K562 (cell line): Measurements from ENCODE around the gene PRR36. TPM values are rescaled to one million over a fixed set of nuclear protein-coding genes. Genes with fewer than 3 reads are reported as not detected.

Experiments
- ATAC-seq: fragments of 200-7000 bp; cut with Tn5 transposase; 3 replicates; pipeline ENCODE4 v1.9.1; 2020; ENCODE audit warnings: moderate library complexity
- BruUV-seq: library from RNA; stranded (reverse); fragments of 400-500 nt; replicated peaks from 2 replicates; lab custom pipeline; 2021; lab: Mats Ljungman, UMichigan
- CTCF ChIA-PET: fragments of 300-600 bp; formaldehyde crosslinking; extraction: SDS; loops from one replicate; lab custom pipeline; 2021; ENCODE audit warnings: low intra/inter-chr PET ratio; lab: Yijun Ruan, JAX
- POLR2A ChIA-PET: fragments of 300-600, 350-650 bp; sonication (Branson Sonifier 250); formaldehyde crosslinking; extraction: SDS; loops from one replicate; lab custom pipeline; 2021; ENCODE audit warnings: antibody characterized with exemption, inconsistent platforms; lab: Yijun Ruan, JAX
- DNase-seq, 4 experiments: peaks; one replicate each; pipeline versions ENCODE4 v3.0.0 to v3.0.0-alpha.2; 2011 to 2018; ENCODE audit warnings: low spot score in 3 of 4, mixed read lengths in 3 of 4; ENCODE audit errors: extremely low read depth in 1 of 4
- FAIRE-seq: peaks from 2 replicates; lab custom pipeline; 2011; peaks lifted over from hg19 to GRCh38; lab: Jason Lieb, UNC
- H2AFZ ChIP-seq: 2 replicates; pipeline ENCODE4 v1.6.0; 2011; ENCODE audit warnings: low read depth, low read length, control low read depth, inconsistent platforms
- H3K27ac ChIP-seq: fragments of 200-600 bp; 3 replicates; pipeline ENCODE4 v1.8.0; 2011; ENCODE audit warnings: low read depth, mild to moderate bottlenecking, control low read depth, inconsistent platforms, low read length, moderate library complexity, mixed read lengths; ENCODE audit errors: extremely low read depth
- H3K27me3 ChIP-seq, 2 experiments: fragments of 300-600 bp in 1 of 2; 2 replicates in 1 of 2; 3 replicates in 1 of 2; pipeline versions ENCODE4 v1.6.0 to v1.8.0; 2011; ENCODE audit warnings: inconsistent platforms in 2 of 2, low read length in 2 of 2, mild to moderate bottlenecking in 1 of 2, mixed read lengths in 1 of 2, moderate library complexity in 1 of 2; ENCODE audit not compliant: control insufficient read depth in 2 of 2, insufficient read depth in 2 of 2
- H3K36me3 ChIP-seq: fragments of 300-600 bp; 3 replicates; pipeline ENCODE4 v1.8.0; 2011; ENCODE audit warnings: mild to moderate bottlenecking, low read length, inconsistent platforms; ENCODE audit not compliant: control insufficient read depth, insufficient read depth
- H3K4me1 ChIP-seq, 2 experiments: fragments of 200-600 bp in 1 of 2; replicated peaks in 1 of 2; 2 replicates in 1 of 2; 3 replicates in 1 of 2; pipeline versions ENCODE4 v1.5.1 to v1.8.0; 2011; ENCODE audit warnings: inconsistent platforms in 2 of 2, low read length in 2 of 2, mild to moderate bottlenecking in 1 of 2, mixed read lengths in 1 of 2, moderate library complexity in 1 of 2; ENCODE audit not compliant: control insufficient read depth in 2 of 2, insufficient read depth in 2 of 2
- H3K4me2 ChIP-seq: 2 replicates; pipeline ENCODE4 v1.6.1; 2011; ENCODE audit warnings: low read length, control low read depth, inconsistent platforms, mixed read lengths; ENCODE audit not compliant: insufficient read depth
- H3K4me3 ChIP-seq: fragments of 200-600 bp; sonication (generic), shearing (Covaris generic); 2 replicates; pipeline ENCODE4 v1.5.1; 2016; ENCODE audit warnings: control low read depth, inconsistent platforms
- H3K79me2 ChIP-seq: fragments of 200-600 bp; 3 replicates; pipeline ENCODE4 v1.8.0; 2011; ENCODE audit warnings: low read length, inconsistent platforms; ENCODE audit not compliant: control insufficient read depth, insufficient read depth
- H3K9ac ChIP-seq, 2 experiments: 2 replicates each; pipeline versions ENCODE4 v1.6.0 to v1.6.1; 2011; ENCODE audit warnings: low read depth in 2 of 2, low read length in 2 of 2, control low read depth in 1 of 2, inconsistent platforms in 1 of 2, mild to moderate bottlenecking in 1 of 2, mixed read lengths in 1 of 2; ENCODE audit not compliant: insufficient read depth in 1 of 2
- H3K9me1 ChIP-seq: one replicate; pipeline ENCODE4 v1.6.0; 2011; ENCODE audit warnings: inconsistent platforms, mild to moderate bottlenecking, low read length, moderate library complexity; ENCODE audit not compliant: control insufficient read depth, insufficient read depth
- H3K9me3 ChIP-seq: replicated peaks from 2 replicates; pipeline ENCODE4 v1.5.1; 2011; ENCODE audit warnings: low read depth, low read length, inconsistent platforms; ENCODE audit not compliant: control insufficient read depth, insufficient read depth
- H4K20me1 ChIP-seq: replicated peaks from 2 replicates; pipeline ENCODE4 v1.6.1; 2011; ENCODE audit warnings: low read length, inconsistent platforms, mixed read lengths; ENCODE audit not compliant: control insufficient read depth, insufficient read depth
- BDP1 ChIP-seq: IDR thresholded peaks from 3 replicates; pipeline ENCODE4 v1.6.1; 2011; ENCODE audit not compliant: insufficient read length, insufficient read depth
- E4F1 ChIP-seq: fragments of 250-450 bp; sonication (Bioruptor Pico); IDR thresholded peaks from 2 replicates; pipeline ENCODE4 v1.5.0; 2021; ENCODE audit warnings: mild to moderate bottlenecking, borderline replicate concordance
- HMG20A ChIP-seq: fragments of 450-650 bp; formaldehyde crosslinking; conservative IDR thresholded peaks from 2 replicates; pipeline ENCODE4 v1.4.0; 2020; ENCODE audit warnings: mild to moderate bottlenecking, mixed read lengths
- HMGN3 ChIP-seq: IDR thresholded peaks from 2 replicates; pipeline ENCODE4 v1.6.1; 2011; ENCODE audit warnings: borderline replicate concordance, low read depth, mild to moderate bottlenecking, mixed read lengths, low read length; ENCODE audit not compliant: insufficient read length; ENCODE audit errors: extremely low read depth
- MEF2A ChIP-seq: IDR thresholded peaks from 2 replicates; pipeline ENCODE4 v1.6.1; 2011; ENCODE audit warnings: low read depth, mild to moderate bottlenecking, low read length, moderate library complexity; ENCODE audit not compliant: control insufficient read depth
- PRDM10 ChIP-seq: fragments of 450-650 bp; IDR thresholded peaks from 2 replicates; pipeline ENCODE4 v1.6.1; 2018; ENCODE audit not compliant: partially characterized antibody
- RCOR1 ChIP-seq, 2 experiments: IDR thresholded peaks; 2 replicates each; pipeline ENCODE4 v1.6.1; 2012; ENCODE audit warnings: low read depth in 2 of 2, low read length in 2 of 2, borderline replicate concordance in 1 of 2, improper control_type of control experiment in 1 of 2
- ZFP1 ChIP-seq: fragments of 450-650 bp; formaldehyde crosslinking; IDR thresholded peaks from 2 replicates; pipeline ENCODE4 v1.4.0; 2020; ENCODE audit warnings: mild to moderate bottlenecking, mixed read lengths
- ZNF24 ChIP-seq: fragments of 450-650 bp; IDR thresholded peaks from 2 replicates; pipeline ENCODE4 v1.6.1; 2016
- ZNF274 ChIP-seq: IDR thresholded peaks from 2 replicates; pipeline ENCODE4 v1.6.1; 2011; ENCODE audit warnings: low read depth, mild to moderate bottlenecking, low read length, moderate library complexity, borderline replicate concordance
- ZNF764 ChIP-seq: fragments of 250-450 bp; sonication (Bioruptor Pico); IDR thresholded peaks from 2 replicates; pipeline ENCODE4 v1.4.0; 2020; ENCODE audit warnings: low read depth, mild to moderate bottlenecking, moderate library complexity
- WGBS: fragments of 100-300 bp; shearing (Covaris generic); methylation state at CpG from one replicate; pipeline ENCODE4 v1.1.6; 2016; ENCODE audit warnings: low coverage, mixed read lengths; ENCODE audit not compliant: insufficient coverage; ENCODE audit errors: missing lambda C conversion rate; 5-methylcytosine and 5-hydroxymethylcytosine counted together
- in situ Hi-C: fragments of 300-500 bp; cut with MboI; formaldehyde crosslinking; loops from 4 replicates; pipeline ENCODE4 v1.15.0; 2018; ENCODE audit warnings: inconsistent platforms, mixed read lengths
- intact Hi-C: fragments of 100-400 bp; cut with micrococcal nuclease; formaldehyde crosslinking; loops from 2 replicates; pipeline ENCODE4 v1.14.2; 2022
- polyA plus RNA-seq, 8 experiments: library from polyadenylated mRNA; depleted of rRNA in 4 of 8; stranded (reverse) in 5 of 8; unstranded in 3 of 8; fragments of >200 nt; fragmentation: Nextera tagmentation in 2 of 8; fragmentation: Illumina TruSeq in 1 of 8; extraction: Ambion mirVana in 2 of 8; extraction: Trizol in 1 of 8; gene quantifications; 2 replicates each; pipeline versions ENCODE4 v1.2.1 to v1.2.3, GENCODE V29; 2011 to 2014; ENCODE audit warnings: inconsistent platforms in 1 of 8, missing spikeins in 1 of 8
- total RNA-seq, 7 experiments: library from RNA; depleted of rRNA in 6 of 7; stranded (reverse); fragments of >200 nt in 6 of 7; fragmentation: Illumina TruSeq in 2 of 7; extraction: Trizol in 2 of 7; gene quantifications; 2 replicates each; pipeline versions ENCODE4 v1.2.1 to v1.2.3, GENCODE V29; 2011 to 2021; ENCODE audit warnings: low replicate concordance in 1 of 7

Gene PRR36
- total and polyA plus RNA-seq, 9 of the 15 experiments (the other 6 are each of a cell fraction or from before 2014, with no cell fraction given) = 0.05 to 0.42 (median 0.06) TPM; not detected in 6

DNA sequence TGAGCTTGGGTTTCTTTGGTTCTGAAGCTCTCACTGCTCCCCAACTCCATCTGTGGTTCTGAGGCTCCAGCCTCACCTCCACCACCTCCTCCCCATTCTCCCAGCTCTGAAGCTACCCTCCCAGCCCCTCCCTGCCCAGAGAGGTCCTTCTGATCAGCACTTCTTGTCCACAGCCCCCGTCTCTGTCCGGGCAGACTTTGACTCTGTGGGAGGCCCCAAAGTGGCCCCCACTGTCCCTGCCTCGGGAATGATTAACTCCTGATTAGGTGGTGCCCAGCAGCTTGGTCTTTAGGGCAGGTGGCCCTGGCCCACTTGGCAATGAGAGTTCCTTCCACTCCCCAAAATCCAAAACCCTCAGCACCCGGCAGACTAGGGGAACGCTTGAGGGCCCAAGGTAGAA is 29.8 kb downstream of the PRR36 start:
- Histone ChIP-seq H3K4me3 (no peak overlapping the region), H3K4me1 (peaks cover 0 to 20% of the 10 kb centered on the region in 2 experiments; a peak in 1 of 5 replicates), H2AFZ (no peak overlapping the region), H3K27me3 (peaks cover 10 to 46% of the 10 kb centered on the region in 2 experiments; a peak in 4 of 5 replicates), H3K9me1 (peaks cover 3% of the 10 kb centered on the region), H3K36me3 (no peaks in the 10 kb centered on the region), H3K9me3 (peaks cover 12% of the 10 kb centered on the region), H3K79me2 (no peaks in the 10 kb centered on the region), H4K20me1 (peaks cover 16% of the 10 kb centered on the region)
- in situ Hi-C loops (no loop called here), intact Hi-C loops (no loop called here)
- WGBS = 5% methylated on average over 5 of the region's 5 CpGs
- CTCF ChIA-PET = no interaction called here
- POLR2A ChIA-PET = interaction anchor here (0.6 to 1.1 kb wide), 2 partner anchors 13 to 685 kb away, joined by 3 read pairs; no protein-coding TSS in a partner anchor
- ATAC-seq = no peak
- TF ChIP-seq ZNF274 (no peak), HMGN3 (no peak), HMG20A (CRISPR knock-in tag) (no peak), RCOR1 (IDR thresholded peaks at IDR 0.05; ENCODE audit: borderline replicate concordance in 1 of 2, low read depth in 2 of 2, low read length in 2 of 2) (no peak), MEF2A (no peak), BDP1 (no peak), ZNF764 (CRISPR knock-in tag) (no peak), E4F1 (CRISPR knock-in tag) (no peak), PRDM10 (no peak), ZNF24 (no peak), ZFP1 (CRISPR knock-in tag) (no peak)
- TF ChIP-seq, all 486 proteins: peak for 0
- H3K4me2 ChIP-seq = no peak overlapping the region
- H3K9ac ChIP-seq = peak overlapping the region in 1 of 2 experiments; percentile 43; a peak in 1 of 4 replicates
- no peak for DNase-seq
- no peak for FAIRE-seq
- no peak overlapping the region for H3K27ac ChIP-seq
- BruUV-seq = no TSS peak
